CD4-positive, alpha-beta T cell treated with Interferon alpha-2 for 1 hour (primary cell): ENCODE data around the gene GPC5.

ENCODE experiments used
- DNase-seq, 2 donors: peaks; one replicate each; pipeline ENCODE4 v3.0.0-alpha.2; 2020 to 2022

Gene GPC5

GRCh38 chr13:91598655-91599054 is 200.2 kb downstream of the GPC5 start:
- no peak for DNase-seq

- no peak for DNase-seq
Observed at GRCh38 chr13:91601273-91601672, 202.9 kb downstream of the GPC5 start.

GRCh38 chr13:91601807-91602206 is 203.4 kb downstream of the GPC5 start:
- DNase-seq = no peak

DNA sequence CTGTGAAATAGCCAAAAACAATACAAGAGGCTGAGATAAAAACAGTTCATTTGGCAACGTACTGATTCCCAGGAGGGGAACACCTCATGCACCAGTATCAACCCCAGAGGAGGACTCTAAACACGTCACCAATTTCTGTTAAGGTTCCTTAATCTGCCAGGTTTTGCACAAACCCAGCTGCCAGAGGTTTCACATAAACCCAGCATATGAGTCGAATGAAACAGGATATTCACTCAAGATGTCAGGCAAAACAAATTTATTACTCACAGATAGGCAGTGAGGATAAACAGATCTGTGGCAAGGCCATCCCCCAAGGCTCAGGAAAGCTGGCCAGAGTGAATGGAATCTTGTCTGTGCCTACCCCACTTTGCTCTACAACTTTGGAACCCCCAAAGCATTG is 210.9 kb downstream of the GPC5 start:
- DNase-seq = no peak

- DNase-seq = no peak
Observed at GRCh38 chr13:91618315-91618714, 219.9 kb downstream of the GPC5 start.

DNA sequence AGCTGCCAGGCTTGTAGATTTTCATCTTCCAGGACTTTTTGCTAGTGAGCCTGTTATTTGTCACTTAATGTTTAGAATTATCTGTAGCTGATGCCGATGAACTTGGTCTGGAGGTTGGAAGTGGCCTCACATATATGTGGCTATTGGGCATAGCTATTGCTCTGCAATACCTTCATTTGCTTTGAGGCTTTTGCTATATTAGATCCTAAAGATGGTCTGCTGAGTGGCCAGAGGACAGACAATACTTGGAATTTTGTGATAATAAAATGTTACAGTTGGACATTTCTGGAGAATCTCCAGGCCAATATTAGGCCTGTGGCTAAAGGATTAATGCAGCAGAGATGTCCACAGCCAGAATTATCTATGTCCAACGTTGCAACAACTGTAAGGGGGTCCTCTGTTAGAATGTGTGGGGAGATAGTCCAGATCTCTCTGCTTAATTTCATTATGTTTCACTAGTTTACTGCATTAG is 222.3 kb downstream of the GPC5 start:
- no peak for DNase-seq

DNA sequence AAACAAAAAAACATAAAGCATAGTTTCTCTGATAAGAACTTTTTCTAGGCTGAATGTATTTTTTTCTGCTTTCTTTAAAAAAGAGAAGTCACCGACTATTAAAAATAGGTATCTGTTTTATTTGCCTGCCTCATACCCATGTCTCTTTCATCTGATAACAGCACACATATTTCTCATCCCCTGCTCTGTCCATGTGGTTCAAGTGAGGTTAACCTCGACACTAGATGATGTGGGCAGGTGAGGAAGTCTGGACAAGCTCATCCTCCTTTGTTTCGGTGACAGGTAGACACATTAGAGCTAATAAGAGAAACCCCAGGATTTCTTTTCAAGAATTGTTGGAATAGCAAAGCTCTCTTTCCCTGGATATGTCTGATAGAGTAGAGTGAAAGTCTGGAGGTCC is 222.7 kb downstream of the GPC5 start:
- no peak for DNase-seq

DNA sequence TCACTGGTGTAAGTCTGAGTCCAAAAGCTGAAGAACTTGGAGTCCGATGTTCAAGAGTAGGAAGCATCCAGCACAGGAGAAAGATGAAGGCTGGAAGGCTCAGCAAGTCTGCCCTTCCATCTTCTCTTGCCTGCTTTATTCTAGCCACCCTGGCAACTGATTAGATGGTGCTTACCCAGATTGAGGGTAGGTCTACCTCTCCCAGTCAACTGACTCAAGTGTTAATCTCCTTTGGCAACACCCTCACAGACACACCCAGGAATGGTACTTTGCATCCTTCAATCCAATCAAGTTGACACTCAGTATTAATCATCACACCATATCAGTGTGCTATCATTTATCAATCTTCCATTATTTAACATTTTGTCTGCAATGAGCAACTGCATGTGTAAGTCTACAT is 223.5 kb downstream of the GPC5 start:
- DNase-seq = no peak

DNA sequence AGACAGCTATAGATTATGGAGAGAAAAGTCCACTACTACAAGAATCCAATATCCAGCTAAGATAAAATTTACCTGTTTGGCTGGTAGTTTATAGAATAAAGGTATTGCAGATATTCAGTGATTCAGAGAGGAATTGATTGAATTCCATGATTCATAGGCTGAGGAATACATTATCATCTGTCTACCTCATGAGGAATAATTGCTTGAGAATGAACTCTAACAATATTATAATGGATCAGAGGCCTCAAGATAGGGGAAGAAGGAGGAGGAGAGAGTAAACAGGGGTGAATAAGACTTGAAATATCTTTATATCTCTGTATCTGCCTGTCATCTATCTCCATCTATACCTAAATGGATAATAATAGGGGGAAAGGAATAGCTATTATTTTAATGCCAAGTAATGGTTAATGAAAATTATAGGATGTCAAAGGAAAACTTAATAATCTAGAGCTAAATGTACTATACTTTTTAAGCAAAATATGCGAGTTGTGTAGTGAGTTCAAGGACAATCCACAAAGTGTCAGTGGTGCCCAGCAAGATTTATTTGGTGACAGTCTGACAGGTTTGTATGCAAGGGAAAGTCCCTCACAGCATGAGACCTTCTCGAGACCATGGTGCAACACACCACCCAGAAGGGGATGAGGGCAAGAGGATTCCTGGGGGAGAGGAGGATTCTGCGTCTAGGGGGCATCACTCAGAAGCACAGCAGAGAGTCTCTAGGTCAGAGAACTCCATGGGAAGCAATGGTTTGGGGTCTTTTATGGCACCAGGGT is 224.5 kb downstream of the GPC5 start:
- no peak for DNase-seq

DNA sequence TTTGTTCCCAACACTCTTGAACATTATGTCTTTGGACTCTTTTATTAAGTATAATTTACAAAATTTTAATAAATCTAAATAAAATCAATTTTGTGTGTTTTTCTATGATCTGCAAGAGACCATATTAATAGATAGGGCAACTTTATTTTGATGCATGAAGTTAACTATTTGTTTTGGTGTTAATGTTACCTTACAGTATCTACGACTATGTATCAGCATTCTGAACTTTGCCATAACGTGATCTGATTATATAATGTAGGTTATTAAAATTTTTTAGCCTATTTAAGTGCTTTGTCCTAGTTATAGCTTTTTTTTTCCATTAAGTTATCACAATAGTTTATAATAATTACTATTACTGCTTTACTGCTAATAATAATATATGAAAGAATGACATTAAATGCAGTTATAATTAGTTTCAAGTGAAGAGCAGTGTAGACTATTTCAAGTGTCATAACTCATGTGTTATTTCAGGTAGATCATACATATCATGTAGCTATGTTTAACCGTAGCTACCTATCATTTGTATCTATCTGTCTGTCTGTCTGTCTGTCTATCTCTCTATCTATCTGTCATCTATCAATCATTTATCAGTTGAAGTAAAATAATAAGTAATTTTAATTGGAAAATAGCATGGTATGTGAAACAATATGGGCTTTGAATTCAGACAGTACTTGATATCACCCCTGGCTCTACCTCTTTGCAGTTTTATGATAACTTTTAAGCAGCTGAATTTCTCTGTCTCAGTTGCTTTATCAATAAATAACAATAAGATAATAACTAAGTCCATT is 229.7 kb downstream of the GPC5 start:
- DNase-seq = no peak

DNA sequence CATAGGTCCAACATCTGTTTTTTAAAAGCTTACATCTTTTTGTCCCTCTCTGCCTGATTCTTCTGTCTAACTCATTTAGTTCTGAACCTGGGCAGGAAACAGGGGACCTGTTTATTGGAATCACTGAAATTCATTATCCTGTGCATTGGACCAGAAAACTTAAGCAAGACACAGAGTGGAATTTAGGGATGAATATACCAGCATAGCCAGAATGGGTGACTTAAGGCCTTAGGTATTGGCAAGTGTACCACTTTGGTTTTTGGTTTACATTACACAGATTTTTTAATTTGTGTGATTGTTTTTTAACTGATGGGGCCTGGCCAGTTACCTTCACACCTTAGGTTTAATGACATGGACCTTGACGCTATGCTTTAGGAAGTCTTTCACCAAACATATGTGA is 232.5 kb downstream of the GPC5 start:
- no peak for DNase-seq

GRCh38 chr13:91632086-91632485 is 233.7 kb downstream of the GPC5 start:
- DNase-seq = no peak

GRCh38 chr13:91639330-91639729 is 240.9 kb downstream of the GPC5 start:
- DNase-seq = no peak

- no peak for DNase-seq
Observed at GRCh38 chr13:91643394-91643793, 245.0 kb downstream of the GPC5 start.

DNA sequence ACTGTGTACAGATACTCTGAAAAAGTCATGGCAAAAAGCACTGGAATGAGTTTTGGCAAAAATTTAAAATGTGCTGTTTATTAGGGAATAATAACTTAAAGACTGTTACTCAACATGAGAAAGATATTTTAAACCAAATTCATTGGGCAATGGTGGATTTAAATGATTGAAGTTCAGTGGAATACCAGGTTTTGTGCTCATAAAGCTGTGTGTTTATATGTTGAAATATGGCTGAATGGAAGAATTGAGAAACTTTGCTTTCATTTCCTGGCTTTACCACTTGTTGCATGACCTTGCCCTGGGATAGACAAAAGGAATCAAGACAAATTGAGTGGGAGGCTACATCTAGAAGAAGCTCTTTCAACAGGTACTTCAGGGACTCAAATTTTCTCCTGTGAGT is 246.4 kb downstream of the GPC5 start:
- no peak for DNase-seq

DNA sequence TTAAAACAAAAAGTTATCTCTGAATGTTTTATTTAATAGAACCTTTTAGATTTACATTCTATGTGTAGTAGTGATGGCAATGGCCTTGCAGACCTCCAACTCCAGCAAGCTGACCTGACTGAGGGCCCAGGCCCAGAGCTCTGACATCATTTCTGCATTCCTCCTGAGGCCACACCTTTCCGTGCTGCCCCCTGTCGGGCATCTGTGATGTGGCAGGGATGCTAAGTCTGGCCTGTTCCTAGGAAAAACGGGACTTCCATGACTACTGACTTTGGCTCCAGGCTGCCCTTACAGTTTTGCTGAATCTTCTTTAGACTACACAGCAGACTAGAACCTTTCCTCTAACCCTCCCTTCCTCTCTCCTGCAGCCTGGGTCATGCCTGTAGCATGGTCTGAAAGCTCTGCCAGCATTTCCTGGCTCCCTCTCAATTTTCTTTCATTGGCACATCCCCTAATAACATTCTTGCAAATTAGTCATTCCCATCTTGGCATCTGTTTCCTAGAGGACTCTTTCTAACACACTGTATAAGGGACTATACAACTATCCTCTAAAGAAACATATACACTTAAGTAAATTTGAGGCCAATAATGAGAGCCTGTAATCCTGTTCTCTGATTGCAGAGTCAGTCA is 249.1 kb downstream of the GPC5 start:
- no peak for DNase-seq

GRCh38 chr13:91648012-91648411 is 249.6 kb downstream of the GPC5 start:
- no peak for DNase-seq

- DNase-seq = no peak
Observed at GRCh38 chr13:91649456-91649855, 251.0 kb downstream of the GPC5 start.

- DNase-seq = no peak
Observed at GRCh38 chr13:91652404-91653301, 254.2 kb downstream of the GPC5 start.

DNA sequence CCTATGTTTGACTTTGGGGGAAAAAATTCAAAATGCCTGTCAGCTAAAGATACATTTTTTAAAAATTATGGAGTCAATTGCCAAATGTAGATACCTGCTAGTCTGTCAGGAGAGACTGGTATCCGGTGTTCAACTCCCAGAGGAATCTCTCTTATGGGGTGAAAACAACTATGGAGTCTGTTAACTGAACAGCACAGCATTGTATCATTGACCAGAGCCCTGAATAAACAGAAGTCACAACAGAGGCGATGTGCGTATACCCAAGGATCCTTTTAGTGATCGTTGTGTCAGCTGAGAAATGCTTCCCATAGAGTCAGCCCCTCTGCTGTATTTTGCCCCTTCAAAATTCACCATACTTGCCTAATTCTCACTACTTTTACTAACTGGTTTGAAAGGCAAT is 257.3 kb downstream of the GPC5 start:
- DNase-seq = no peak

- no peak for DNase-seq
Observed at GRCh38 chr13:91657283-91657682, 258.9 kb downstream of the GPC5 start.

GRCh38 chr13:91659256-91660075 is 261.0 kb downstream of the GPC5 start:
- DNase-seq = no peak
